Measurements from ENCODE around the gene MIX23. TPM values are rescaled to one million over a fixed set of nuclear protein-coding genes. Genes with fewer than 3 reads are reported as not detected.

MIX23 gene
- total RNA-seq, 4 donors from 2014 or later: 11.8 to 30.6 (median 24.2) TPM

DNA sequence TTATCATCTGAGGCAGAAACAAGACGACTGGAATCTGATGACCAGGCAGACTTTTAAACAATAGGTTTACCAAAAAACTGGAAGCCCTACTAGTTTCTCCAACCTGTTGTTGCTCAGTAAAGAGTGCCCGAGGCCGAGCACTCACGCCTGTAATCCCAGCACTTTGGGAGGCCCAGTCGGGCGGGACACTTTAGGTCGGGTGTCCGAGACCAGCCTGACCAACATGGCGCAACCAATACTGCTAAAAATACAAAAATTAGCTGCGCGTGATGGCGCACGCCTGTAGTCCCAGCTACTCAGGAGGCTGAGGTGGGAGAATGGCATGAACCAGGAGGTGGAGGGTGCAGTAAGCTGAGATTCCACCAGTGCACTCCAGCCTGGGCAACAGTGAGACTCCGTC lies 33.9 kb upstream of the MIX23 start:
- intact Hi-C loops (cut with DNase I): no loop called here
- TF ChIP-seq, protein P1, sequence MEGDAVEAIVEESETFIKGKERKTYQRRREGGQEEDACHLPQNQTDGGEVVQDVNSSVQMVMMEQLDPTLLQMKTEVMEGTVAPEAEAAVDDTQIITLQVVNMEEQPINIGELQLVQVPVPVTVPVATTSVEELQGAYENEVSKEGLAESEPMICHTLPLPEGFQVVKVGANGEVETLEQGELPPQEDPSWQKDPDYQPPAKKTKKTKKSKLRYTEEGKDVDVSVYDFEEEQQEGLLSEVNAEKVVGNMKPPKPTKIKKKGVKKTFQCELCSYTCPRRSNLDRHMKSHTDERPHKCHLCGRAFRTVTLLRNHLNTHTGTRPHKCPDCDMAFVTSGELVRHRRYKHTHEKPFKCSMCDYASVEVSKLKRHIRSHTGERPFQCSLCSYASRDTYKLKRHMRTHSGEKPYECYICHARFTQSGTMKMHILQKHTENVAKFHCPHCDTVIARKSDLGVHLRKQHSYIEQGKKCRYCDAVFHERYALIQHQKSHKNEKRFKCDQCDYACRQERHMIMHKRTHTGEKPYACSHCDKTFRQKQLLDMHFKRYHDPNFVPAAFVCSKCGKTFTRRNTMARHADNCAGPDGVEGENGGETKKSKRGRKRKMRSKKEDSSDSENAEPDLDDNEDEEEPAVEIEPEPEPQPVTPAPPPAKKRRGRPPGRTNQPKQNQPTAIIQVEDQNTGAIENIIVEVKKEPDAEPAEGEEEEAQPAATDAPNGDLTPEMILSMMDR (IDR thresholded peaks at IDR 0.05): peak in 1 of 6 experiments; percentile 3
- no peak for TF ChIP-seq POLR2A (IDR thresholded peaks at IDR 0.05)
- no peak for DNase-seq
- Histone ChIP-seq H3K4me1 (peaks cover 11 to 44% (median 12%) of the 10 kb centered on the region in 3 donors), H3K36me3 (peaks cover 0 to 32% (median 0%) of the 10 kb centered on the region in 3 donors), H3K4me3 (peak overlapping the region; percentile 53 to 85 (median 64)), H3K9me3 (no peaks in the 10 kb centered on the region), H3K27ac (peak overlapping the region; percentile 85 to 97 (median 92)), H3K27me3 (no peaks in the 10 kb centered on the region)
- WGBS, 2 donors: 40 to 52% methylated on average over 13 of the region's 14 CpGs

DNA sequence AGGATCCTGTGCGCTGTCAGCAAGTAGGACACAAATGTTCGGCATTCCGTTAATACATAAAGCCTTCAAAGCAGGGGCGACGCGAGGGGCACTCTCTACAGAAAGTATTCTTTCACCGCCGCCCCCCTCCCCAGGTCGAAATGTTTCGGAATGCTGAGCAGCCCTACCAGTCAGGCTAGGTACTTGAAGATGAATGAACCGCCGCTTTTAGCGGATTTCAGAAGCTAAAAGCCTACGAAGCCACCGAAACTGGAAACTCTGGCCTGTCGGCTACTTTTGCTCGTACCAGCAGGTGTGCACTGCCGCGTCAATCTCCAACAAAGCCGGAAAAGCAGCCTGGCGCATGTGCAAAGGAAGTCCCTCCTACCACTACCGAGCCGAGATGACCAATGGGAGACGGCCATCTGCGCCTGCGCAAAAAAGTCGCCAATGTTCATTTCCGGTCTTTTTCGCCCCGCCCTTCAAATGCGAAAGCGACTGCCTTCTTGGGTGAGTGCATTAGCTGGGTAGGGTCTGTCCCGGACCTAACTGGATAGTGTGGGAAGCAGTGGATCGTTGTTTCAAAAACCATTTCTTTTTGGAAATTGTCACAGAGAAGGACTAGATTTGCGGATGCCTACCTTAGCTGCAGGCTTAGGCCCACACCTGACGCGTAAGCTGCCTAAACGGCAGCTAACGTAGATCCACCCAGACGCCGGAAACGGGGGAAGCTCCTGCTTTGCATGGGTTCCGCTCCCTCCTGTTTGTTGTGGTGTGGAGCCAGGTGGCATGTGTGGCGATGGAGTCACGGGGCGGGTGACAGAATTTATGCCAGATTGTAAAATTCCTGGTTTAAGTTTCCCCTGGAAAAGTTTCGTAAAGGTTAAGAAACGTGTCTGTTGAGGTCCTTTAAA lies 33.0 kb upstream of the MIX23 start, which contains the start of gene WDR5B:
WDR5B (minus strand) TSS at position 301 of the 893 bp plus-strand sequence. CDS start 534 bp downstream, outside the sequence.
- Histone ChIP-seq H3K27me3 (no peaks in the 10 kb centered on the region), H3K4me1 (peaks cover 11 to 44% (median 12%) of the 10 kb centered on the region in 3 donors), H3K4me3 (peak within 1 kb of the TSS; percentile 53 to 85 (median 64)), H3K36me3 (peaks cover 0 to 35% (median 0%) of the 10 kb centered on the region in 3 donors), H3K27ac (peak within 1 kb of the TSS; percentile 85 to 97 (median 92)), H3K9me3 (no peaks in the 10 kb centered on the region)
- 0 to 2% methylated on average over 19 to 39 of the region's 48 CpGs for WGBS, 2 donors
- intact Hi-C loops (cut with DNase I): no loop called here
- TF ChIP-seq, protein P1 (IDR thresholded peaks at IDR 0.05): peak in 1 of 6 experiments; percentile 15
- TF ChIP-seq POLR2A (IDR thresholded peaks at IDR 0.05): peak in 3 of 4 donors; percentile 52 to 78 (median 65)
- no peak for DNase-seq

DNA sequence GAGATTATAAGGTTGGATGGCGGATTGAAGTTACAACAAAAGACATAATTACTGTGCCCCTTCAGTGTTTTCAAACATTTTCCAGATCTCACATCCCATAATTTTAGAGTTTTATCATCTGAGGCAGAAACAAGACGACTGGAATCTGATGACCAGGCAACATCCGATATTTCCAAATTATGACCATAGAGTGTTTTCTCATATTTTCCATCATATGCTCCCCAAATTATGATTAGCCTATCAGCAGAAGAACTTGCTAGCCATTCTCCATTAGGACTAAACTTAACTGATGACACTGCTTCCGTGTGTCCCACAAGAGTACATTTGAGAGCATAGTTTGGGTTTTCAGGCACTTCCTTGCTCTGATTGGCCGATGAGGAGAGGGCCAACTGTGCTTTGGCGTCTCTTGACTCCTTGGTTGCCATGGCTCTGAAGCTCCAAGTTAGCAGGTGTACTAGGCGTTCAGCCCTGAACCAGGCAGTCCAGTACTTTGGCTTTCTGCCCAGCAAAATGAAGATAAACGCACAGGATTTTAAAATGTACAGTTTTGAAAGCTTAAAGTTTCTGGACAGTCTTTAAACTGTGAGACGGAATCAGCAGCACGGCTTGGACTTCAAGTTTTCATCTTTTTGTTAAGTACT lies 32.2 kb upstream of the MIX23 start:
- 21 to 24% methylated on average over 10 of the region's 10 CpGs for WGBS, 2 donors
- Histone ChIP-seq H3K27ac (peak overlapping the region; percentile 85 to 97 (median 92)), H3K36me3 (peaks cover 0 to 43% (median 0%) of the 10 kb centered on the region in 3 donors), H3K4me1 (peaks cover 11 to 44% (median 12%) of the 10 kb centered on the region in 3 donors), H3K4me3 (peak overlapping the region; percentile 53 to 85 (median 64)), H3K27me3 (no peaks in the 10 kb centered on the region), H3K9me3 (no peaks in the 10 kb centered on the region)
- no peak for TF ChIP-seq POLR2A (IDR thresholded peaks at IDR 0.05)
- TF ChIP-seq, protein P1 (IDR thresholded peaks at IDR 0.05): no peak
- intact Hi-C loops (cut with DNase I): no loop called here
- DNase-seq: no peak

DNA sequence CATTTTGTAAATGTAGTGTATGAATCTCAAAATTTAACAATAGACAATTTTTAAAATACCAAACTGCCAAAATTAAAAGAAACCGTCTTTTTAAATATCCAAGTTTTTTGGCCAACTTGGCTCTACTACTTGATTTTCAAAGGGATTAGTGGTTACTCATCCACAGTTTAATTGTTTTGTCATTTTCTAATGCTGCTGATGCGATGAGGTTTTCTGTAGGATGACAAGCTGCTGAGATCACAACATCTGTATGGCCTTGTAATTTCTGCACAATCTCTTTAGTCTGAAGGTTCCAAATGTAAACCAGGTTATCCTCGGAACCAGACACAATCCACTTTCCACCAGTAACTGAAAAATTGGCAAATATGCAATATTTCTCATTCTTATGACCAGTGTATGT lies 31.4 kb upstream of the MIX23 start:
- no peaks in the 10 kb centered on the region for H3K9me3 ChIP-seq
- H3K4me1 ChIP-seq: peaks cover 11 to 48% (median 12%) of the 10 kb centered on the region in 3 donors
- TF ChIP-seq, protein P1 (IDR thresholded peaks at IDR 0.05): no peak
- no peak for TF ChIP-seq POLR2A (IDR thresholded peaks at IDR 0.05)
- no peak for DNase-seq
- no peak overlapping the region for H3K27ac ChIP-seq
- peaks cover 0 to 51% (median 0%) of the 10 kb centered on the region in 3 donors for H3K36me3 ChIP-seq
- intact Hi-C loops (cut with DNase I): no loop called here
- no peaks in the 10 kb centered on the region for H3K27me3 ChIP-seq
- no peak overlapping the region for H3K4me3 ChIP-seq
- WGBS, 2 donors: 62 to 72% methylated on average over 3 of the region's 3 CpGs
